ENCODE results near the gene VMP1. TPM values are rescaled to one million over a fixed set of nuclear protein-coding genes. Genes with fewer than 3 reads are reported as not detected.

The VMP1 gene
- total RNA-seq, 1 experiment from 2014 or later: 277 TPM

DNA sequence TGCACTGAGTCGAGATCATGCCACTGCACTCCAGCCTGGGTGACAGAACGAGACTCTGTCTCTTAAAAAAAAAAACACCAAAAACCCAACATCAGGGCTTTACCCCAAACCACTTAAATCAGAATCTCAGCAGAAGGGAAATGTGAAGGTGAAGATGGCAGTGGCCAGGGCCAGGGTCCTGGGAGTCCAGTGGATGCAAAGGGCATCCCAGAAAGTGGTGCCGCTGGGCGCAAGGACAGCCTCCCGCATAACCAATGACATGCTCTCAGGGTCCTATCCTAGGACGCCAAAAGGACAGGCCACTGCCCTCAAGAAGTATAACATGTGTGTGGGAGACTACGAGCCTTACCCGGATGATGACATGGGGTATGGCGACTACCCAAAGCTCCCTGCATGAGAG lies 177.4 kb downstream of the VMP1 start:
- Mint-ChIP-seq H3K9me3 (ENCODE audit: unreplicated experiment) (no peaks in the 10 kb centered on the region), H3K4me3 (ENCODE audit: unreplicated experiment) (no peak overlapping the region), H3K36me3 (ENCODE audit: insufficient read depth, unreplicated experiment) (peaks cover 84% of the 10 kb centered on the region), H3K27ac (ENCODE audit: unreplicated experiment) (no peak overlapping the region), H3K4me1 (ENCODE audit: low read depth, unreplicated experiment) (peaks cover 12% of the 10 kb centered on the region), H3K27me3 (ENCODE audit: insufficient read depth, unreplicated experiment) (no peaks in the 10 kb centered on the region)
- Histone ChIP-seq H3K9me3 (no peaks in the 10 kb centered on the region), H3K4me3 (ENCODE audit: low read depth, low read length) (no peak overlapping the region), H3K4me1 (no peaks in the 10 kb centered on the region), H3K36me3 (ENCODE audit: control insufficient read depth, insufficient read depth, low read length) (no peaks in the 10 kb centered on the region; the same call in 1 of the 2 replicates), H3K27me3 (replicated peaks; ENCODE audit: control insufficient read depth, insufficient read depth, low read length) (no peaks in the 10 kb centered on the region)
- DNase-seq: no peak
- ChIA-PET POLR2A (no interaction called here), CTCF (no interaction called here)
- BruUV-seq (replicated peaks): no TSS peak
- intact Hi-C loops (cut with micrococcal nuclease; ENCODE audit: unreplicated experiment): no loop called here
- TF ChIP-seq, protein P1, sequence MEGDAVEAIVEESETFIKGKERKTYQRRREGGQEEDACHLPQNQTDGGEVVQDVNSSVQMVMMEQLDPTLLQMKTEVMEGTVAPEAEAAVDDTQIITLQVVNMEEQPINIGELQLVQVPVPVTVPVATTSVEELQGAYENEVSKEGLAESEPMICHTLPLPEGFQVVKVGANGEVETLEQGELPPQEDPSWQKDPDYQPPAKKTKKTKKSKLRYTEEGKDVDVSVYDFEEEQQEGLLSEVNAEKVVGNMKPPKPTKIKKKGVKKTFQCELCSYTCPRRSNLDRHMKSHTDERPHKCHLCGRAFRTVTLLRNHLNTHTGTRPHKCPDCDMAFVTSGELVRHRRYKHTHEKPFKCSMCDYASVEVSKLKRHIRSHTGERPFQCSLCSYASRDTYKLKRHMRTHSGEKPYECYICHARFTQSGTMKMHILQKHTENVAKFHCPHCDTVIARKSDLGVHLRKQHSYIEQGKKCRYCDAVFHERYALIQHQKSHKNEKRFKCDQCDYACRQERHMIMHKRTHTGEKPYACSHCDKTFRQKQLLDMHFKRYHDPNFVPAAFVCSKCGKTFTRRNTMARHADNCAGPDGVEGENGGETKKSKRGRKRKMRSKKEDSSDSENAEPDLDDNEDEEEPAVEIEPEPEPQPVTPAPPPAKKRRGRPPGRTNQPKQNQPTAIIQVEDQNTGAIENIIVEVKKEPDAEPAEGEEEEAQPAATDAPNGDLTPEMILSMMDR (IDR thresholded peaks at IDR 0.05; ENCODE audit: insufficient read depth in 1 of 2, low read depth in 1 of 2, low read length in 1 of 2, severe bottlenecking in 1 of 2, unreplicated experiment in 1 of 2): no peak

- Histone ChIP-seq H3K4me3 (ENCODE audit: low read depth, low read length) (no peak overlapping the region), H3K4me1 (peaks cover 15% of the 10 kb centered on the region), H3K36me3 (ENCODE audit: control insufficient read depth, insufficient read depth, low read length) (no peaks in the 10 kb centered on the region; the same call in 1 of the 2 replicates), H3K27me3 (replicated peaks; ENCODE audit: control insufficient read depth, insufficient read depth, low read length) (no peaks in the 10 kb centered on the region), H3K9me3 (no peaks in the 10 kb centered on the region)
- H3K9me3 Mint-ChIP-seq (ENCODE audit: unreplicated experiment): no peaks in the 10 kb centered on the region
- no TSS peak for BruUV-seq (replicated peaks)
- CTCF ChIA-PET: no interaction called here
- no peaks in the 10 kb centered on the region for H3K27me3 Mint-ChIP-seq (ENCODE audit: insufficient read depth, unreplicated experiment)
- no peak overlapping the region for H3K4me3 Mint-ChIP-seq (ENCODE audit: unreplicated experiment)
- intact Hi-C loops (cut with micrococcal nuclease; ENCODE audit: unreplicated experiment): no loop called here
- H3K27ac Mint-ChIP-seq (ENCODE audit: unreplicated experiment): peak overlapping the region; percentile 38
- TF ChIP-seq, protein P1 (IDR thresholded peaks at IDR 0.05; ENCODE audit: insufficient read depth in 1 of 2, low read depth in 1 of 2, low read length in 1 of 2, severe bottlenecking in 1 of 2, unreplicated experiment in 1 of 2): no peak
- peaks cover 72% of the 10 kb centered on the region for H3K36me3 Mint-ChIP-seq (ENCODE audit: insufficient read depth, unreplicated experiment)
- H3K4me1 Mint-ChIP-seq (ENCODE audit: low read depth, unreplicated experiment): peaks cover 19% of the 10 kb centered on the region
- POLR2A ChIA-PET: no interaction called here
- DNase-seq: no peak
Measured at GRCh38 chr17:59888145-59888750, 180.8 kb downstream of the VMP1 start.

- no peaks in the 10 kb centered on the region for H3K9me3 ChIP-seq
- no peak overlapping the region for H3K4me3 ChIP-seq (ENCODE audit: low read depth, low read length)
- no peaks in the 10 kb centered on the region for H3K27me3 ChIP-seq (replicated peaks; ENCODE audit: control insufficient read depth, insufficient read depth, low read length)
- intact Hi-C loops (cut with micrococcal nuclease; ENCODE audit: unreplicated experiment): no loop called here
- H3K36me3 ChIP-seq (ENCODE audit: control insufficient read depth, insufficient read depth, low read length): no peaks in the 10 kb centered on the region; the same call in 1 of the 2 replicates
- H3K4me1 ChIP-seq: peaks cover 15% of the 10 kb centered on the region
- TF ChIP-seq, protein P1 (IDR thresholded peaks at IDR 0.05; ENCODE audit: insufficient read depth in 1 of 2, low read depth in 1 of 2, low read length in 1 of 2, severe bottlenecking in 1 of 2, unreplicated experiment in 1 of 2): no peak
- Mint-ChIP-seq H3K9me3 (ENCODE audit: unreplicated experiment) (no peaks in the 10 kb centered on the region), H3K4me1 (ENCODE audit: low read depth, unreplicated experiment) (peaks cover 34% of the 10 kb centered on the region), H3K4me3 (ENCODE audit: unreplicated experiment) (peak overlapping the region; percentile 93), H3K27ac (ENCODE audit: unreplicated experiment) (peak overlapping the region; percentile 84), H3K36me3 (ENCODE audit: insufficient read depth, unreplicated experiment) (peaks cover 53% of the 10 kb centered on the region), H3K27me3 (ENCODE audit: insufficient read depth, unreplicated experiment) (no peaks in the 10 kb centered on the region)
- no peak for DNase-seq
- BruUV-seq (replicated peaks): TSS peak; percentile 9
- ChIA-PET CTCF (no interaction called here), POLR2A (no interaction called here)
Measured at GRCh38 chr17:59890720-59891119, 183.3 kb downstream of the VMP1 start.

Small RNA genes within 50 kb of the gene (microRNA-seq; reads per million reads assigned to microRNA genes)
- gene MIR21: 384,949 reads per million, percentile 100 among the genes with 10 or more reads in this experiment

Other genes starting within 250 kb of the VMP1 start
- 28.6 and 32.7 TPM in 2 replicates for gene DHX40, start 142.0 kb upstream of the VMP1 start, total RNA-seq (2022)
- gene CLTC, start 87.8 kb upstream of the VMP1 start, total RNA-seq (2022): 289 and 302 TPM in 2 replicates
- gene PTRH2, start 224 bp upstream of the VMP1 start, total RNA-seq (2022): 36.1 and 36.6 TPM in 2 replicates
- 22.5 and 23.6 TPM in 2 replicates for gene TUBD1, start 185.3 kb downstream of the VMP1 start, total RNA-seq (2022)
- gene RPS6KB1, start 185.5 kb downstream of the VMP1 start, total RNA-seq (2022): 66.9 and 68.3 TPM in 2 replicates